Measurements from ENCODE around the gene SLC6A11.

The SLC6A11 gene

GRCh38 chr3:10954740-10955139 is 138.7 kb downstream of the SLC6A11 start:
- DNase-seq (ENCODE audit: low spot score): no peak

DNA sequence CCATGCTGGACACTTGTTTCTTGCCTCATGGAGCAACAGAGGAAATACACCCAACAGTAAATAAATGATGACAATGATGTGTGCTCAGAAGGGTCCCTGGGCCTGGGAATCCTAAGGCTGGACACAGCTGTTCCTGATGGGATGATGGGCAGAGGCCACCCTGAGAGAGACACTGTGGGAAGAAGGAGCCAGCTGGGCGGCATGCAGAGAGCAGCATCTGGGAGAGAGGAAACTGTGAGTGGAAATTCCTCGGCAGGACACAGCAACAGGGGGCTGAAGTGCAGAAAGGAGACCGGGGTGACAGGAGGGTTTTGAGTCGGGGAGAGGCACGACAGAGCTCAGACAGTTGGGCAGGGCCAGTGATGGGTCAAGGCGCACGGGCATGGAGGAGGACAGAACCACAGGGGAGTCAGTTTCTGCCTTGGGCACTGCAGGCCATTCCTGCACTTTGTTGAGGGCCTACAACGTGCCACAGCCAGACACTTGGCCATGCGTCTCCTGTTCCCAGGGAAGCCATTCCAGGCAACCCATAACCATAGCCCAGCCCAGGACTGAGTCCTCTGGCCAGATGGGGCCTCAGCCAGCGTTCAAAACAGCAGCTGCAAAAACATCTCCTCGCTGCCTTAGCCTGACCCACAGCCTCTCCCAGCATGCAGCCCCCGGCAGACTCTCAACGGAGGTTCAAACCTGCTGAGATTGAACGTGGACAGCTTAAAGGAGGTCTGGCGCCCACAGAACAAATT is 139.9 kb downstream of the SLC6A11 start:
- DNase-seq (ENCODE audit: low spot score): no peak

DNA sequence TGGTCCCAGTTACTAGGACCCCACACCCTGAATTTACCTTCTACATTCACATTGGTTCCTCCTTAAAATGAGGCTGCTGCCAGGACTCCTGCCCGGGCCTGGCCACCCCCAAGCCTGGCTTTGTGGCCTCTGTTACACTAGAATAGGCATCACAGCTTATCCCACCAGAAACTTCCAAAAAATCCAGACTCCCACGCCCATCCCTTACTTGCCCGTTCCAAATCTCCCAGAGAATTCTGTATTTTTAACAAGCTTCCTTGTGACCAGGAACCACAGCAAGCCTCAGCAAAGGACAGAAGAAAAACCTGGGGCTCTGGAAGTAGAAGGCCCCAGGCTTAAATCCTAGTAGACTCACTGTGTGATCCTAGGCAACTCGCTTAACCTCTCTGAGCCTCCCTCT is 140.5 kb downstream of the SLC6A11 start:
- no peak for DNase-seq (ENCODE audit: low spot score)

DNA sequence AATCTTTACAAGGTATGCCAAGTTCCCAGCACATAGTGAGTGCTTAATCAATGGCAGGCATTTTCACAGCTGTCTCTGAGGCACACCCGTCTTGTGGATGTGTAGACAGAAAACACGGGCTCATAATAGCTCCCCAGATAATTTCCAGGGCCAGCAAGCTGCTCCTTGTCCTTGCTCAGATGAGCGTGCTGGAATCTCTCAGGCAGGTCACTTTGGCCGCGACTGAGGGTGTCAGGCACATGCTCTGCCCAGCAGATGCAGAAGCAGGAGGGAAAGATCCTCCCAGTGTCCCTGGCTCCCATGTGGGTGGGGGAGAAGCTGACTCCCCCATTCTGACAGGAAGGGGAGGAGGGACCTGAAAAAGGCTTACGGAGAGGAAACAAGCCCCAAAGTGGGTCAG is 141.0 kb downstream of the SLC6A11 start:
- no peak for DNase-seq (ENCODE audit: low spot score)

DNA sequence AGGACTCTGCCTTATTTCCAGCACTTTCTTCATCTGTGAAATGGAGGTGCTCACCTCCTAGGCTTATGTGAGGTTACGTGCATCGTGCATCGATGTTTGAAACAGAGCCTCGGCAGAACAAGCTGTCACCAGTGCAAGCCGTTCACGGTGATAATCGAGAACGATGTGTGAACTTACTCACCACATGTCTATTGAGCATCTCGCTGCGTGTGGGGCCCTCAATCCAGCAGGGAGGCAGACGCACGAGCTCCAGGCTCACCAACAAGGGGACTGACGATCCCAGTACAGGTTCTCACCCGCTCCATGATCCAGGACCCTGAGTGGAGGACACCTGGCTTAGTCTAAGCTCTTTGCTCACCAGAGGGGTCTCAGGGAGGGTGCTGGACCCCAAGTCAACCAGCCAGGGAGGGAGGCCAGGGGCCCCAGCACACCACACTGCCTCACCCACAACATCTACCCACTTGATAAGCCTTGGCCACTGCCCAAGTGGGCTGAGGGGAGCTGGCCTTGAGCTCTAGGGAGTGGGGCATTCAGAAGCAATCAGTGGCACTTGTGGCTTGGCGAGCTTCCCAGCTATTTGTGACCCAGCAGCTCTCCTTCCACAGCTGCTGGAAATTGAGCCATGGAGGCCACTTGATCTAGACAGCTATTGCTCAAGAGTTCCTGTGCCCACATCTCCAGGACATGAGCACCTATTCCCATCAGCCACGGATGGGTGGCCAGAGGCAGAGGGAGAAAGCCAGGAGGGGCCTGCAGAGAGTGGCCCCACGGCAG is 142.1 kb downstream of the SLC6A11 start:
- DNase-seq (ENCODE audit: low spot score): peak; percentile 34

GRCh38 chr3:10960255-10960654 is 144.2 kb downstream of the SLC6A11 start:
- no peak for DNase-seq (ENCODE audit: low spot score)

DNA sequence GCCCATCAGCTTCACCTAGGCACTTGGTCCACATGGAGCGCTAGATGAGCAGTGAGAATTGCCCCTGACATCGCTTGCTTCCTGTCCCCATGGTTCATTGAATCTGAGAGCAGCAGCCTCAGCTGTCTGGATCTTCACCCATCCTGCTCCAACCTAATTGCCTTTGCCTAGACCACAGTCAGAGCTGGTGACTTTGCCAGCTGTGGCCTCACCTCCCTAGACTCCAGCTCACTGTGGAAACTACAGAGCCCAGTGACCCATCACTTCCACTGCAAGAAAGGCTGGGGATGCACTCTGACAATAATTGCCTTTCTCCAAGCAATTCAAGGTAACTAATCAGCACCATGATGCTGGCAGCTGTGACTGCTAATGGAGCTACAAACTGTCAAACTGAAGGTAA is 145.9 kb downstream of the SLC6A11 start:
- no peak for DNase-seq (ENCODE audit: low spot score)

DNA sequence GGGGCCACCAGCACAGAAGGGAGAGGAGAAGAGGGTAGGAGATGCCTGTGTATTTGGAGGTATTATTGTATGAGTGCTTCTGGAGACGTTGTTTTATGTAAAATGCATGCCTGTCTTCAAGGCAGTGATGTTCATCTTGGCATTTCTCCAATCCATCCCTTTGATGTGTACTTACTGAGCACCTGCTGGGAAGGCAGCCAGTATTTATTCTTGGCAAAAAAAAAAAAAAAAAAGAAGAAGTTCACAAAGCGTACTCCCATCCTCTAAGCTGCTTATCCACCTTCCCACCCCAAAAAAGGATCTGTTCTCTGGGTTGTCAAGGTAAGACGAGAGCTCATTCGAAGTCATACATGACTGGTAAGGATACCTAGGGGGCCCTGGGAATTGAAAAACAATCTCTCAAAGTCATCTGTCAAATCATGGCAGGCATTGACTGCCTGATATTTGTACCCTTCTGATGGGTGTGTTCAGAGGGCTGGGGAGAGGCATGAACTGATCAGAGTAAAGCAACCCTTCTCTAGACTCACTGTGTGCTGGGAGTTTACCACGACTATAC is 146.5 kb downstream of the SLC6A11 start:
- peak; percentile 3 for DNase-seq (ENCODE audit: low spot score)

- peak; percentile 6 for DNase-seq (ENCODE audit: low spot score)
These were observed 148.6 kb downstream of the SLC6A11 start for GRCh38 chr3:10964537-10965167.

- DNase-seq (ENCODE audit: low spot score): no peak
These were observed 152.4 kb downstream of the SLC6A11 start for GRCh38 chr3:10968401-10968800.

GRCh38 chr3:10970306-10970960 is 154.4 kb downstream of the SLC6A11 start:
- no peak for DNase-seq (ENCODE audit: low spot score)

GRCh38 chr3:10972072-10972782 is 156.2 kb downstream of the SLC6A11 start:
- DNase-seq (ENCODE audit: low spot score): no peak

DNA sequence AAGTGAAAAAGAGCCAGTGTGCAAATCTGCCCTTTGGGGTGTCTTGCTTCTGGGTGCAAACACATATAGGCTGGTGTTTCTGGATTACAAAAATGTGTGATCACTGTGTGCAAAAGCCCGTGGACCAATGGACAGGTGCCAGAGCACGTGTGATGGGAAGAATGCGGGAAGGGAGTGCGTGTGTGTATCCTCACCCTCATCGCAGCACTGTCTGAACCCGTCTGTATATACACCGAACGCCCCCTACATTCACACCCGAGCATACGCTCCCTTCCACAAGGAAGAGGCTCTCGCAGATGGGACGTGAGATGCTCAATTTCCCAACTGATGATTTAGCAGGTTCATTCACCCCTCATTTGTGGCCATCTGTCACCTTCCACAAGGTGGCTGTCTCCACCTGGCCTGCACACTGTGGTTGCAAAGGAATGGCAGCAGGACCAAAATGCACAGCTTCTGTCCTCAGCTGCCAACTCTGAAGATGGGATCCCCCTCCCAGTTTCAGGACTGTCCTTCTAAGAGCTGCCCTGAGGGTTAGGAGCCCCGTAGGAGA is 157.1 kb downstream of the SLC6A11 start:
- DNase-seq (ENCODE audit: low spot score): no peak

- DNase-seq (ENCODE audit: low spot score): no peak
These were observed 158.1 kb downstream of the SLC6A11 start for GRCh38 chr3:10974131-10974530.

- DNase-seq (ENCODE audit: low spot score): no peak
These were observed 158.8 kb downstream of the SLC6A11 start for GRCh38 chr3:10974746-10975375.

DNA sequence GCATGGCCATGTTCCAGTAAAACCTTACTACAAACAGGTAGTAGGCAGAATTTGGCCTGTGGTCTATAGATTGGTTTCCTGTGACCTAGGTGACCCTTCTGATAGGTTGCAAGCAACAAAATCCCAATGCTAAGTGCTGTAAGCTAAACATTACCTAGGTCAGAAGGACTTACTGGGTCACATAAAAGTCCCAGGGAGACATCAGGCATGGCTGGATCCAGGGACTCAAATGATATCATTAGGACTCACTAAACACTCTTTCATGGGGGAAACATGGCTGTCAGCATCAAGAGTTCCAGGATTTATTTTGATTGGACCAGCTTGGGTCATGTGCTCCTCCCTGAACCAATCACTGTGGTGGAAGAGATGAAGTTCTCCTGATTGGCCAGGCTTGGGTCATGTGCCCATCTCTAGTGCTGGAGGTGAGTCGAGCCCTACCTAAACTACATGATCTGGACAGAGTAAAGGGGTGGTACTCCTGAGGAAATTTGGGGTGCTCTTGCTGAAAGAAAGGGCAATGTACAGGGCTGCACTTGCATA is 159.7 kb downstream of the SLC6A11 start:
- DNase-seq (ENCODE audit: low spot score): no peak

DNA sequence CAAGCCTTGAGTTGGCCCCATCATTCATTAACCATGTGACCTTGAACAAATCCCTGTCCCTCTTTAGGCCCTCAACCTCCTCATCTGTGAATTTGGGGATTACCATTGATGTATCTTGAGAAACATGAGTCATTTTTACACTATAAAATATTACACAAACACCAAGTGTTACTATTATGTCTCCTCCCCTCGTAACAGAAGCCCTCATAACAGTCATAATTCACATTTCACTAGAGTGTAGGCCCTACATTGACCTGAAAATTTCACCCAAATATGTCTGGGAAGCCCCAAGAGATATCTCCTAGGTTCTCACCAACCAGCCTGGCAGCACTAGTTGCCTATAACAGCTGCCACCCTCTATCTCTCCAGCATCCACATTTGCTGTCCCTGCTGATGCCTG is 160.7 kb downstream of the SLC6A11 start:
- no peak for DNase-seq (ENCODE audit: low spot score)

DNA sequence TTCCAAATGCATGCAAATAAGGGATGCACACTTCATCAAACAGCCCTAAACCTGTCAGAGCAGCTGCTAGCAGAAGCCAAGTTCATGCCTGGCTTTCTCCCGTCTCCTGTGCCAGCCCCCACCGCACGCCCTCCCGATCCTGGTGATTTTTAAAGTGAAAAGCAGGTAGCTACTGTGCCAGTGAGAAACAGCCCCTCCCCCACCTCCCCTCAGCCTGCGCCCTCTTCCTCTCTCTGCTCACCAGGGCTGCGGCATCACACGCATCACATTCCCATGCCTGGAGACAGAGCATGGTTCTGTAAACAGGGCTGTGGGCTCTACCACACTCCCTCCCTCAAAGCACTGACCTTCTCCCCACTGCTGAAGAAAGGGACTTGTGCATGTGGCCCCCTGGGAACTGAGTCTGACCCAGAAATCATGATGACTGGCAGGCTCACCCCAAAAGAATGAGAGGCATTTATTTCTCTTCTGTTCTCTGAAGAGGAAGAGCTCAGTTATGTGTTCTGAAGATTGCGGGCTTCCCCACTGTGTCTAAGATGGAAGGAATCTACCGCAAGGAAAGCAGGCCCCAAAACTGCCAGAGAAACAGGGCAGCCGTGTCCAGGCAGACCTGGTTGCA is 162.0 kb downstream of the SLC6A11 start:
- DNase-seq (ENCODE audit: low spot score): no peak

- no peak for DNase-seq (ENCODE audit: low spot score)
These were observed 162.9 kb downstream of the SLC6A11 start for GRCh38 chr3:10978956-10979355.

DNA sequence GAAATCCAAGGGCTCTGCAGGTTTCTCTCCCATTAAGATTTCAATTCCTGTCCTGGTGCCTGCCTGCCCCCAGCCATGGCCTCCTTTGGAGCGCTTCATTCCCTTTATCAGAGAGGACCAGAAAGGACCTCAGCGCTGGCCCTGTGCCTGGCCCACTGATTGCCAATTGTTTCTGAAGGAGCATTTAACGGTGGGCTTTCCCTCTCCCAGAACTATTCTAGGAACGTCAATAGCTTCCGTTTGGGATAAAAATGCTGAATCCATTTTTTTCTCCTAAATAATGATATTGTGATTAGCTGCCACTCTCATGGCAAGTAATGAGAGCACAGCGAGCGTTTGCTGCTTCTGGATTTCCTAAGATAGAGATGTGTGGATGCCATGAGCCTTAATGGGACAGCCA is 164.3 kb downstream of the SLC6A11 start:
- no peak for DNase-seq (ENCODE audit: low spot score)

Data from SW480 (cell line).